MM.1S (cell line): ENCODE data around the gene KRTAP4-5.

Experiments
- EZH2 ChIP-seq: fragments of 300-600 bp; sonication (generic); optimal IDR thresholded peaks from 2 replicates; pipeline ENCODE3; 2017; ENCODE audit warnings: low read depth, mild to moderate bottlenecking, antibody characterized with exemption, low read length, mixed read lengths
- EZH2phosphoT487 ChIP-seq: fragments of 300-600 bp; sonication (generic); IDR thresholded peaks from 2 replicates; pipeline ENCODE4 v1.6.1; 2018; ENCODE audit warnings: antibody characterized with exemption, low read length
- TF ChIP-seq, protein P1 (sequence below): fragments of 300-600 bp; sonication (generic); IDR thresholded peaks from 2 replicates; pipeline ENCODE4 v1.5.1; 2016; ENCODE audit warnings: antibody characterized with exemption, low read length, mixed read lengths

DNA sequence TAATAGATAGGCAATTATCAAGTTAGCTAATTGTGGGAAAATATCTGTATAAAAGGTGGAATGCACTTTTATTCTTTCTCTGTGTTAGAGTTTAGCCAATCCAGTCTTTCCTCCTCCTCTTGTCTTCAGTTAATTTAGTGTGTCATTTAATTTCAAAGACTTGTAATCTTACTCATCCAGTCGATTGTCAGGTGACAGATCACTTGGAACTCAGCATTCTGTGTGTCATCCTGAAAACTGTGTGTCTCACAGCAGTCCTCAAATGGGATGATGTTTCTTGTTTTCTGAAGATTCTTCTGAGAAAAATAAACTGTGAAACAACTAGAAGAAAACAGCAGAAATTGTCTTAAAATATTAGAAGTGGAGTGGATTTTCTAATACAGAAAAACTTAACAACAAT is 35.4 kb upstream of the KRTAP4-5 start:
- TF ChIP-seq, protein P1, sequence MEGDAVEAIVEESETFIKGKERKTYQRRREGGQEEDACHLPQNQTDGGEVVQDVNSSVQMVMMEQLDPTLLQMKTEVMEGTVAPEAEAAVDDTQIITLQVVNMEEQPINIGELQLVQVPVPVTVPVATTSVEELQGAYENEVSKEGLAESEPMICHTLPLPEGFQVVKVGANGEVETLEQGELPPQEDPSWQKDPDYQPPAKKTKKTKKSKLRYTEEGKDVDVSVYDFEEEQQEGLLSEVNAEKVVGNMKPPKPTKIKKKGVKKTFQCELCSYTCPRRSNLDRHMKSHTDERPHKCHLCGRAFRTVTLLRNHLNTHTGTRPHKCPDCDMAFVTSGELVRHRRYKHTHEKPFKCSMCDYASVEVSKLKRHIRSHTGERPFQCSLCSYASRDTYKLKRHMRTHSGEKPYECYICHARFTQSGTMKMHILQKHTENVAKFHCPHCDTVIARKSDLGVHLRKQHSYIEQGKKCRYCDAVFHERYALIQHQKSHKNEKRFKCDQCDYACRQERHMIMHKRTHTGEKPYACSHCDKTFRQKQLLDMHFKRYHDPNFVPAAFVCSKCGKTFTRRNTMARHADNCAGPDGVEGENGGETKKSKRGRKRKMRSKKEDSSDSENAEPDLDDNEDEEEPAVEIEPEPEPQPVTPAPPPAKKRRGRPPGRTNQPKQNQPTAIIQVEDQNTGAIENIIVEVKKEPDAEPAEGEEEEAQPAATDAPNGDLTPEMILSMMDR = no peak
- TF ChIP-seq EZH2 (no peak), EZH2phosphoT487 (no peak)
